ENCODE data around the gene EXOC2. TPM values are rescaled to one million over a fixed set of nuclear protein-coding genes. Genes with fewer than 3 reads are reported as not detected.

EXOC2 gene
- total RNA-seq, 1 experiment from 2014 or later, result 45.7 TPM

GRCh38 chr6:455006-455585 is 237.8 kb downstream of the EXOC2 start:
- peaks cover 15% of the 10 kb centered on the region for H3K36me3 Mint-ChIP-seq
- DNase-seq (ENCODE audit: low spot score), result no peak
- H3K27me3 Mint-ChIP-seq (ENCODE audit: low read depth), result peaks cover 3% of the 10 kb centered on the region; the same call in 1 of the 2 replicates
- 0 out of 2 replicates have a peak overlapping the region, but pooled peaks have one; percentile 12 for H3K27ac Mint-ChIP-seq
- TF ChIP-seq CDX4 (CRISPR knock-in tag; IDR thresholded peaks at IDR 0.05; ENCODE audit: borderline replicate concordance) (no peak), FOXJ3 (CRISPR knock-in tag; IDR thresholded peaks at IDR 0.05; ENCODE audit: borderline replicate concordance) (no peak), MLX (CRISPR knock-in tag; IDR thresholded peaks at IDR 0.05) (no peak), CBFB (CRISPR knock-in tag; IDR thresholded peaks at IDR 0.05; ENCODE audit: low read depth) (no peak)
- ChIA-PET CTCF (no interaction called here), POLR2A (no interaction called here)
- ATAC-seq, result no peak
- H3K4me1 Mint-ChIP-seq, result peaks cover 20% of the 10 kb centered on the region
- peaks cover 29% of the 10 kb centered on the region for H3K9me3 Mint-ChIP-seq
- no peak overlapping the region for H3K4me3 Mint-ChIP-seq

- Mint-ChIP-seq H3K27ac (no peak overlapping the region), H3K27me3 (ENCODE audit: low read depth) (peaks cover 3% of the 10 kb centered on the region; the same call in 1 of the 2 replicates), H3K9me3 (peaks cover 31% of the 10 kb centered on the region), H3K4me3 (no peak overlapping the region), H3K4me1 (peaks cover 20% of the 10 kb centered on the region), H3K36me3 (peaks cover 18% of the 10 kb centered on the region)
- no peak for ATAC-seq
- ChIA-PET CTCF (interaction anchor here (1.4 to 1.6 kb wide), 2 partner anchors 46 to 102 kb away, joined by 3 to 6 read pairs; no protein-coding TSS in a partner anchor), POLR2A (no interaction called here)
- no peak for DNase-seq (ENCODE audit: low spot score)
- TF ChIP-seq ETV6 (CRISPR knock-in tag; IDR thresholded peaks at IDR 0.05) (no peak), NR1H2 (CRISPR knock-in tag; IDR thresholded peaks at IDR 0.05) (no peak), ATF3 (CRISPR knock-in tag; conservative IDR thresholded peaks at IDR 0.05) (no peak), CTCF (IDR thresholded peaks at IDR 0.05) (no peak), PRDM15 (CRISPR knock-in tag; IDR thresholded peaks at IDR 0.05) (no peak), NFE2L1 (CRISPR knock-in tag; IDR thresholded peaks at IDR 0.05) (no peak), SMAD3 (CRISPR knock-in tag; IDR thresholded peaks at IDR 0.05; ENCODE audit: borderline replicate concordance) (no peak), ATF2 (CRISPR knock-in tag; IDR thresholded peaks at IDR 0.05; ENCODE audit: borderline replicate concordance, low read depth) (no peak), TEAD1 (CRISPR knock-in tag; IDR thresholded peaks at IDR 0.05) (no peak)
Measured at GRCh38 chr6:454148-454991, 238.6 kb downstream of the EXOC2 start.

All from WTC11 (cell line).